Choroid plexus epithelial cell (primary cell): Measurements from ENCODE around the gene KDSR.

Source experiments
- DNase-seq: peaks from one replicate; pipeline ENCODE4 v3.0.0-alpha.2; 2010; ENCODE audit warnings: low read depth
- H3K4me3 ChIP-seq: 2 replicates; pipeline ENCODE4 v1.5.1; 2011; ENCODE audit warnings: low read depth, mild to moderate bottlenecking, control low read depth, low read length, moderate library complexity
- TF ChIP-seq, protein P1 (sequence below): conservative IDR thresholded peaks from 2 replicates; pipeline ENCODE4 v1.5.1; 2011; ENCODE audit warnings: low read depth, mild to moderate bottlenecking, control low read depth, inconsistent platforms, low read length, moderate library complexity

The KDSR gene

DNA sequence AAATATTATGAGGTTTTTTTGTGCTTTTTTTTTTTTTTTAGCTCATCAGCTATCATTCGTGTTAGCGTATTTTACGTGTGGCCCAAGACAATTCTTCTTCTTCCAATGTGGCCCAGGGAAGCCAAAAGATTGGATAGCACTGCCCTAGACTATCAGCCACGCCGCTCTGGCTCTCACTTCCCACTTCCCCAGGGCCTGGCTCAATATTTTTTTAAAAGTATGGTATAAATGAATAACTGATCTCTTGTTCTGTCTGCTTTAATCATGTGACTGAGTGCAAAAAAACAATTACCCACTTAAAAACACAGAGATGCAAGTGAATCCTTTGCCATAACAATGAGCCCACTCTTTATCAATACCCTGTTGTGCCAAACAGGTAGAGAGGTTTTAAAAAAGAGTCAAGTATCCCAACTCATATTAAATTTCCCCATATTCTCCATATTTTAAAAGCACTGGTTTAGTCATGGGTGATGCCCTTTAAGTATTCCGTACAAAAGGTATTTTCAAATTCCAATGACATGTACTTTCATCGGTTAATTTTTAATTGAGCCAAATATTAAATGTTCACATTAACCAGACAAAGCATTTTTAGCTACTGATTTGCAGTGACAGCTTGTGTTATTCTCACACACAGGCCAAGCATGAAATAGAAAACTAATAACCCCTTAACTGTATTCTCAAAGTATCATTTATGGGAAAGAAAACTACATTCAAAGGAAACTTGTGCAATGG lies 60.0 kb downstream of the KDSR start:
- no peak for DNase-seq
- TF ChIP-seq, protein P1, sequence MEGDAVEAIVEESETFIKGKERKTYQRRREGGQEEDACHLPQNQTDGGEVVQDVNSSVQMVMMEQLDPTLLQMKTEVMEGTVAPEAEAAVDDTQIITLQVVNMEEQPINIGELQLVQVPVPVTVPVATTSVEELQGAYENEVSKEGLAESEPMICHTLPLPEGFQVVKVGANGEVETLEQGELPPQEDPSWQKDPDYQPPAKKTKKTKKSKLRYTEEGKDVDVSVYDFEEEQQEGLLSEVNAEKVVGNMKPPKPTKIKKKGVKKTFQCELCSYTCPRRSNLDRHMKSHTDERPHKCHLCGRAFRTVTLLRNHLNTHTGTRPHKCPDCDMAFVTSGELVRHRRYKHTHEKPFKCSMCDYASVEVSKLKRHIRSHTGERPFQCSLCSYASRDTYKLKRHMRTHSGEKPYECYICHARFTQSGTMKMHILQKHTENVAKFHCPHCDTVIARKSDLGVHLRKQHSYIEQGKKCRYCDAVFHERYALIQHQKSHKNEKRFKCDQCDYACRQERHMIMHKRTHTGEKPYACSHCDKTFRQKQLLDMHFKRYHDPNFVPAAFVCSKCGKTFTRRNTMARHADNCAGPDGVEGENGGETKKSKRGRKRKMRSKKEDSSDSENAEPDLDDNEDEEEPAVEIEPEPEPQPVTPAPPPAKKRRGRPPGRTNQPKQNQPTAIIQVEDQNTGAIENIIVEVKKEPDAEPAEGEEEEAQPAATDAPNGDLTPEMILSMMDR, result no peak
- no peak overlapping the region for H3K4me3 ChIP-seq

GRCh38 chr18:63306249-63306648 lies 60.8 kb downstream of the KDSR start:
- H3K4me3 ChIP-seq, result no peak overlapping the region
- TF ChIP-seq, protein P1, result no peak
- DNase-seq, result no peak

GRCh38 chr18:63303547-63303946 lies 63.5 kb downstream of the KDSR start:
- TF ChIP-seq, protein P1, result no peak
- DNase-seq, result no peak
- no peak overlapping the region for H3K4me3 ChIP-seq

DNA sequence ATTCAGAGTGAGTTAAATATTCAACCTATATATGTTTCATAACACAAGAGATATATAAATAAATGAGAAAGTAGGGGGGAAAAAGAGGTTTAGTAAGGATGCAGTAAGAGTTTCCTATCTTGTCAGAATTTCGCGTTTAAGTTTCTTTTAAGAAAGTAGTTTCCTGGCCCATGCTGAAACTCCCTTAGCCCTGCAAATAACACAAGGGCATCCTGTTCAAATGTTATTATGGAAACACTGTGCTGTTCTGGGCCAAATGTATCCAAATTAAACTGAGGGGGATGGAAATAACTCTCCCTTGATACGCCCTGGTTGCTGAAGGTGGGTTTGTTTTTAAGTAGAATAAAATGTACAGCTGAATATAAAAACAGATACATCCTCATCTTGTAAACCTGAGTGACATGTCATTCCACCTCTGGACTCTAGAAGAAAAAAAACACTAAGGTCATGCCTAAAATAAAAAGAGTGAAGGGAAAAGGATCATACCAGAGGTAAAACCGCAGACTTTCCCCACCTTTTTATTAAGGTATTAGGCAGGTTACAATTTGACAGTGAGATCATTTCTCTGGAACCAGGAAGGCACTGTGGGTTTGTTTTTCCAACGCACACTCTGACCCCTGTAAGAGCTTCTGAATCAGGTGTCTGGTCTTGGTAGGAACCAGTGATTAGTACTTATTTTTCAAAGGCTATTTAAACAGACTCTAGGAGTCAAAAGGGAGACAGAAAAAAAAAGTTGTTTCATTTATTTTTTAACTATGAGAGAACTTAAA lies 64.2 kb downstream of the KDSR start:
- no peak overlapping the region for H3K4me3 ChIP-seq
- no peak for DNase-seq

GRCh38 chr18:63302220-63302619 lies 64.8 kb downstream of the KDSR start:
- TF ChIP-seq, protein P1, result no peak
- no peak overlapping the region for H3K4me3 ChIP-seq
- DNase-seq, result no peak

More for the DNA sequence above, 64.2 kb downstream of the KDSR start:
- TF ChIP-seq, protein P1, result no peak

DNA sequence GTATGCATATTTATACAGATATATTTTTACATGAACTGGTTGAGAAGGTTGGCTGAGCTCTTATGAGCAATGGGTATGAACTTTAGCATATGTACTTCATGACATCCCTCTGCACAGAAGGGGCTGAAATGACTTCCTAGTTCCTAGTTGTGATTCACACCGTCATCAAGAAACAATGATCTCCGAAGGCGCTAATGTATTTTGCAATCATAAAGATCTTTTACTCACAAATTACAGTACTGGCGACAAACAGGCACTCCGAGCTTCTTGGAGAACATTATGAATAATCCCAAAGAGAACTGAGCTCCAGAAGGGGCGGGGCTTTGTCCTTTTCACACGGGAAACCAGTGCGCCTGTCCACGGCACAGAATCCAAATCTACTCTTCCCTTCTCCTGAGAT lies 65.6 kb downstream of the KDSR start:
- no peak overlapping the region for H3K4me3 ChIP-seq
- DNase-seq, result no peak
- TF ChIP-seq, protein P1, result no peak
